ENCODE measurements around the gene GALNT5.

GRCh38 chr2:157245144-157245840 lies 12.2 kb upstream of the GALNT5 start:
- TF ChIP-seq CTCF (IDR thresholded peaks at IDR 0.05; ENCODE audit: insufficient read depth, low read length, poor library complexity, severe bottlenecking): no peak
- no peak for TF ChIP-seq EZH2phosphoT487 (conservative IDR thresholded peaks at IDR 0.05; ENCODE audit: low read length)

All from SU-DHL-6 (cell line).